Transverse colon (tissue), 4 donors: ENCODE data around the gene RPS27L. TPM values are rescaled to one million over a fixed set of nuclear protein-coding genes. Genes with fewer than 3 reads are reported as not detected.

Source experiments
- DNase-seq: peaks from one replicate; pipeline ENCODE4 v3.0.0-alpha.2; 2019
- H3K27ac ChIP-seq, 4 donors: fragments of 200-600 bp; sonication (generic); 2 replicates each; pipeline ENCODE4 v1.5.1; 2016 to 2018; ENCODE audit warnings: inconsistent platforms in 4 of 4
- H3K27me3 ChIP-seq: fragments of 200-600 bp; sonication (generic); 2 replicates; pipeline ENCODE4 v1.5.1; 2017; ENCODE audit warnings: inconsistent platforms
- H3K36me3 ChIP-seq, 4 donors: fragments of 200-600 bp; sonication (generic); 2 replicates each; pipeline ENCODE4 v1.5.1; 2017 to 2019; ENCODE audit warnings: inconsistent platforms in 4 of 4
- H3K4me1 ChIP-seq, 4 donors: fragments of 200-600 bp; sonication (generic); 2 replicates each; pipeline ENCODE4 v1.5.1; 2017 to 2020; ENCODE audit warnings: inconsistent platforms in 4 of 4
- H3K4me3 ChIP-seq, 4 donors: fragments of 200-600 bp; sonication (generic); 1 replicate in 1 of 4; 2 replicates in 3 of 4; pipeline versions ENCODE4 v1.5.1 to v1.6.1; 2017 to 2019; ENCODE audit warnings: inconsistent platforms in 4 of 4
- H3K9me3 ChIP-seq, 2 donors: fragments of 200-600 bp; sonication (generic); 2 replicates each; pipeline ENCODE4 v1.5.1; 2017 to 2019; ENCODE audit warnings: inconsistent platforms in 2 of 2
- EP300 ChIP-seq: sonication (generic); formaldehyde crosslinking; IDR thresholded peaks from one replicate; pipeline ENCODE4 v1.6.1; 2017; ENCODE audit warnings: antibody characterized with exemption, low read depth
- POLR2A ChIP-seq: fragments of 450-650 bp; IDR thresholded peaks from one replicate; pipeline ENCODE4 v1.6.1; 2016; ENCODE audit warnings: antibody characterized with exemption, mild to moderate bottlenecking, moderate library complexity
- POLR2AphosphoS5 ChIP-seq, 3 donors: sonication (generic); formaldehyde crosslinking; IDR thresholded peaks; one replicate each; pipeline ENCODE4 v1.6.1; 2016; ENCODE audit warnings: antibody characterized with exemption in 3 of 3
- WGBS, 2 donors: methylation state at CpG; one replicate each; pipeline ENCODE4 v1.1.5; 2018; ENCODE audit warnings: low coverage in 1 of 2; 5-methylcytosine and 5-hydroxymethylcytosine counted together
- in situ Hi-C, 4 donors: fragments of 200-750 bp; cut with MboI; loops; one replicate each; pipeline versions ENCODE4 v1.15.0 to v1.15.1; 2017; ENCODE audit warnings: low sequenced_read_pairs in 3 of 4, low pct_ligation_motif_present in 1 of 4, low pct_unique_long_range_greater_than_20kb in 1 of 4
- intact Hi-C: fragments of 100-400 bp; cut with DNase I; formaldehyde crosslinking; loops from one replicate; pipeline ENCODE4 v1.15.1; 2023; ENCODE audit warnings: low total_unique reads
- total RNA-seq, 4 donors: library from RNA; depleted of rRNA; stranded (reverse); fragments of >200 nt; gene quantifications; one replicate each; pipeline ENCODE4 v1.1.0, GENCODE V29; 2016
- TF ChIP-seq, protein P1 (sequence below), 5 experiments: fragments of 200-600 bp in 3 of 5; fragments of 450-650 bp in 2 of 5; sonication (generic) in 3 of 5; IDR thresholded peaks; 1 replicate in 2 of 5; 2 replicates in 3 of 5; pipeline ENCODE4 v1.5.1; 2016 to 2017; ENCODE audit warnings: antibody characterized with exemption in 5 of 5, inconsistent platforms in 3 of 5, mild to moderate bottlenecking in 2 of 5, moderate library complexity in 1 of 5

Gene RPS27L
- total RNA-seq, 4 donors from 2014 or later = 4.5 to 143 (median 58.5) TPM

DNA sequence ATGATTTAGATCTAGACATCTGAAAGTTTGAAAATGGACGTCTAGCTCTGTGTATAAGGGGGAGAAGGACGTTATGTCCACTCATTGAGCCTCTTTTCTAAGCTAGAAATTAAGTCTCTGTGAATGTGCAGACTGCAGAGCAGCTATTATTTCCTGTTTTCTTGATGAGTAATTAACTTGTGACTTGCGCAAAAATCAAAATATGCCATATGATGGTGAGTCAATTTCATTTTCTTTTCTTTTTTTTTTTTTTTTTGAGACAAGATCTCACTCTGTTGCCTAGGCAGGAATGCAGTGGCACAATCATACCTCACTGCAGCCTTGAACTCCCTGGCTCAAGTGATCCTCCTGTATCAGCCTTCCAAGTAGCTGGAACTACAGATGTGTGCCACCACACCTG lies 21.5 kb downstream of the RPS27L start:
- Histone ChIP-seq H3K4me3 (no peak overlapping the region), H3K27ac (peak overlapping the region in 2 of 4 donors; percentile 27 to 53), H3K27me3 (no peaks in the 10 kb centered on the region), H3K9me3 (no peaks in the 10 kb centered on the region), H3K4me1 (peaks cover 0 to 6% (median 0%) of the 10 kb centered on the region in 4 donors), H3K36me3 (peaks cover 0 to 5% (median 0%) of the 10 kb centered on the region in 4 donors)
- TF ChIP-seq POLR2AphosphoS5 (IDR thresholded peaks at IDR 0.05) = no peak
- TF ChIP-seq POLR2A = no peak
- TF ChIP-seq, protein P1, sequence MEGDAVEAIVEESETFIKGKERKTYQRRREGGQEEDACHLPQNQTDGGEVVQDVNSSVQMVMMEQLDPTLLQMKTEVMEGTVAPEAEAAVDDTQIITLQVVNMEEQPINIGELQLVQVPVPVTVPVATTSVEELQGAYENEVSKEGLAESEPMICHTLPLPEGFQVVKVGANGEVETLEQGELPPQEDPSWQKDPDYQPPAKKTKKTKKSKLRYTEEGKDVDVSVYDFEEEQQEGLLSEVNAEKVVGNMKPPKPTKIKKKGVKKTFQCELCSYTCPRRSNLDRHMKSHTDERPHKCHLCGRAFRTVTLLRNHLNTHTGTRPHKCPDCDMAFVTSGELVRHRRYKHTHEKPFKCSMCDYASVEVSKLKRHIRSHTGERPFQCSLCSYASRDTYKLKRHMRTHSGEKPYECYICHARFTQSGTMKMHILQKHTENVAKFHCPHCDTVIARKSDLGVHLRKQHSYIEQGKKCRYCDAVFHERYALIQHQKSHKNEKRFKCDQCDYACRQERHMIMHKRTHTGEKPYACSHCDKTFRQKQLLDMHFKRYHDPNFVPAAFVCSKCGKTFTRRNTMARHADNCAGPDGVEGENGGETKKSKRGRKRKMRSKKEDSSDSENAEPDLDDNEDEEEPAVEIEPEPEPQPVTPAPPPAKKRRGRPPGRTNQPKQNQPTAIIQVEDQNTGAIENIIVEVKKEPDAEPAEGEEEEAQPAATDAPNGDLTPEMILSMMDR (IDR thresholded peaks at IDR 0.05) = no peak
- intact Hi-C loops (no loop called here), in situ Hi-C loops (no loop called here)
- DNase-seq = no peak
- WGBS, 2 donors = 66 to 82% methylated on average over 3 of the region's 3 CpGs

DNA sequence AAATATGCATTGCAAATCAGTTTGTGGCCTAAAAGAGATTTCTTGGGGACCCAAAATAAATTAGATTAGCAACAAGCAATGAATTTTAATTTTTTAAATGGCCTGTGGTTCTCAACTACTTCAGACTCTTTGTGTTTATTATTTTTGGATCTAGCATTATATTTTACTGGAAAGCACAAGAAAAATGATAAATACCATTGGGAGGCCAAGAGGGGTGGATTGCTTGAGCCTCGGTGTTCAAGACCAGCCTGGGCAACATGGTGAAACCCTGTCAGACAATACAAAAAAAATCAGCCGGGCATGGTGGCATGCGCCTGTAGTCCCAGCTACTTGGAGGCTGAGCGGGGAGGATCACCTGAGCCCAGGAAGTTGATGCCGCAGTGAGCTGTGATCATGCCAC lies 22.0 kb downstream of the RPS27L start:
- in situ Hi-C loops (no loop called here), intact Hi-C loops (no loop called here)
- H3K9me3 ChIP-seq = no peaks in the 10 kb centered on the region
- peak overlapping the region in 2 of 4 donors; percentile 27 to 53 for H3K27ac ChIP-seq
- H3K4me3 ChIP-seq = no peak overlapping the region
- peaks cover 0 to 10% (median 0%) of the 10 kb centered on the region in 4 donors for H3K36me3 ChIP-seq
- DNase-seq = no peak
- peaks cover 0 to 6% (median 0%) of the 10 kb centered on the region in 4 donors for H3K4me1 ChIP-seq
- no peaks in the 10 kb centered on the region for H3K27me3 ChIP-seq
- 83 to 93% methylated on average over 2 to 5 of the region's 5 CpGs for WGBS, 2 donors
- TF ChIP-seq EP300 = no peak
- TF ChIP-seq, protein P1 (IDR thresholded peaks at IDR 0.05) = no peak
- TF ChIP-seq POLR2A = no peak
- no peak for TF ChIP-seq POLR2AphosphoS5 (IDR thresholded peaks at IDR 0.05)

DNA sequence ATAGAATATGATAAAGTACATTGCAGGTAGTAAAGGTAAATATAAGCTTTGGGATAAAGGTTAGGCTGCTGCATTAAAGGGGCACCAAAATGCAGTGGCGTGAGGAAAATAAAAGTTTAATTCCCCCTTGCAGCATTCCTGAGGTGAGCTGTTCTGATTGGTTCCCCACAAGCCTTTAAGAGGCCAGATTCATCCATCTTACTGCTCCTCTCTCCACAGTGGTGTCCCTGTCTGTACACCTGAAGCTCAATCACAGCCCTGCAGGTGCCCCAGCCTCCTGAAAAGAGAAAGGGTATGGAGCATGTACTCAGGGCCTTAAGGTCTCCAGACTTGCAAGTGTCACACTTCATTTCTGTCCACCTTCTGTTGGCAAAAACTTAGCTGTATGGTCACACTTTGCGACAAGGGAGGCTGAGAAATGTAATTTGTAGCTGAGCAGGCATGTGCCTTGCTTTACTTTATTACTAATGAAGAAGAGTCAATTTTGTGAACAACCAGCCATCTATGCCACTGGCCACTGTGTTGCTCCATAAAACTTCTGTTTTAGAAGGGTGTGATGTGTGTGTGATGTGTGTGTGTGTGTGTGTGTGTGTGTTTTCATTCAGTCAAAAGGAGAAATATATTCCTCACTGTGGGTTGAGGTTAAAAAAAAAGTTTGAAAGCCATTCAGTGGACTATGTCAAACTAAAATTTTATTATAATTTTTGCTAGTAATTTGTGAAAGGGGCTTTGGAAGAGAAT lies 22.9 kb downstream of the RPS27L start:
- DNase-seq = no peak
- in situ Hi-C loops (no loop called here), intact Hi-C loops (no loop called here)
- Histone ChIP-seq H3K9me3 (no peaks in the 10 kb centered on the region), H3K27ac (peak overlapping the region in 2 of 4 donors; percentile 24 to 53), H3K4me1 (peaks cover 0 to 6% (median 0%) of the 10 kb centered on the region in 4 donors), H3K4me3 (no peak overlapping the region), H3K27me3 (no peaks in the 10 kb centered on the region), H3K36me3 (peaks cover 0 to 19% (median 4%) of the 10 kb centered on the region in 4 donors)
- no peak for TF ChIP-seq POLR2AphosphoS5 (IDR thresholded peaks at IDR 0.05)
- WGBS, 2 donors = 83 to 100% methylated on average over 1 to 2 of the region's 2 CpGs

DNA sequence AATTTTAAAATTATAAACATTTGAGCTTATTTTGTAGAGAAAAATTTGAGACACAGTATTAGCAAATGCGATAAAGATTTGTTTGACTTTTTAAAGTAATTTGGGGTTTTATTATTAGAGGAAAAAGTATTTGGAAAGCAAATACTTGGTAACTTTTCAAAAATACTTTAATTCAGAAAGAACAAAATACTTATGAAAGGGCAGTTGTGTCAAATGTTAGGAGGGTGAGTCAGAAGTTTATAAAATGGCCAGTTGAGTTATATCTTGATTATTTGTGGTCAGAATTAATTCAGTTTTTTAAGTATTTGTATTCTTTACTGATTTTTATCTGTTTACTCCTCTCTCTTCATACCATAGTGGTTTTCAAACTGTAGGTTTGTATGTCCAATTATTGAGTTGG lies 23.5 kb downstream of the RPS27L start:
- WGBS, 2 donors = 79 to 92% methylated on average over 1 of the region's 1 CpG
- TF ChIP-seq POLR2AphosphoS5 (IDR thresholded peaks at IDR 0.05) (no peak), POLR2A (no peak), EP300 (no peak)
- TF ChIP-seq, protein P1 (IDR thresholded peaks at IDR 0.05) = no peak
- no peaks in the 10 kb centered on the region for H3K27me3 ChIP-seq
- peaks cover 0 to 23% (median 5%) of the 10 kb centered on the region in 4 donors for H3K36me3 ChIP-seq
- in situ Hi-C loops (no loop called here), intact Hi-C loops (no loop called here)
- DNase-seq = no peak
- no peaks in the 10 kb centered on the region for H3K9me3 ChIP-seq
- peaks cover 0 to 6% (median 0%) of the 10 kb centered on the region in 4 donors for H3K4me1 ChIP-seq
- peak overlapping the region in 3 of 4 donors; percentile 4 to 46 (median 45) for H3K27ac ChIP-seq
- no peak overlapping the region for H3K4me3 ChIP-seq
